RPMI7951 (cell line): ENCODE results near the gene CASKIN2. TPM values are rescaled to one million over a fixed set of nuclear protein-coding genes. Genes with fewer than 3 reads are reported as not detected.
A peak's percentile ranks its signal among the peaks of the same experiment; 100 is the strongest.

ENCODE experiments used
- DNase-seq: peaks from one replicate; pipeline ENCODE4 v3.0.0-alpha.2; 2012; ENCODE audit warnings: low read depth
- total RNA-seq: library from RNA; depleted of rRNA; stranded (reverse); fragments of >200 nt; shearing (Covaris generic); gene quantifications from 2 replicates; pipeline ENCODE4 v1.2.3, GENCODE V29; 2014; rRNA removed

CASKIN2 gene, protein sequence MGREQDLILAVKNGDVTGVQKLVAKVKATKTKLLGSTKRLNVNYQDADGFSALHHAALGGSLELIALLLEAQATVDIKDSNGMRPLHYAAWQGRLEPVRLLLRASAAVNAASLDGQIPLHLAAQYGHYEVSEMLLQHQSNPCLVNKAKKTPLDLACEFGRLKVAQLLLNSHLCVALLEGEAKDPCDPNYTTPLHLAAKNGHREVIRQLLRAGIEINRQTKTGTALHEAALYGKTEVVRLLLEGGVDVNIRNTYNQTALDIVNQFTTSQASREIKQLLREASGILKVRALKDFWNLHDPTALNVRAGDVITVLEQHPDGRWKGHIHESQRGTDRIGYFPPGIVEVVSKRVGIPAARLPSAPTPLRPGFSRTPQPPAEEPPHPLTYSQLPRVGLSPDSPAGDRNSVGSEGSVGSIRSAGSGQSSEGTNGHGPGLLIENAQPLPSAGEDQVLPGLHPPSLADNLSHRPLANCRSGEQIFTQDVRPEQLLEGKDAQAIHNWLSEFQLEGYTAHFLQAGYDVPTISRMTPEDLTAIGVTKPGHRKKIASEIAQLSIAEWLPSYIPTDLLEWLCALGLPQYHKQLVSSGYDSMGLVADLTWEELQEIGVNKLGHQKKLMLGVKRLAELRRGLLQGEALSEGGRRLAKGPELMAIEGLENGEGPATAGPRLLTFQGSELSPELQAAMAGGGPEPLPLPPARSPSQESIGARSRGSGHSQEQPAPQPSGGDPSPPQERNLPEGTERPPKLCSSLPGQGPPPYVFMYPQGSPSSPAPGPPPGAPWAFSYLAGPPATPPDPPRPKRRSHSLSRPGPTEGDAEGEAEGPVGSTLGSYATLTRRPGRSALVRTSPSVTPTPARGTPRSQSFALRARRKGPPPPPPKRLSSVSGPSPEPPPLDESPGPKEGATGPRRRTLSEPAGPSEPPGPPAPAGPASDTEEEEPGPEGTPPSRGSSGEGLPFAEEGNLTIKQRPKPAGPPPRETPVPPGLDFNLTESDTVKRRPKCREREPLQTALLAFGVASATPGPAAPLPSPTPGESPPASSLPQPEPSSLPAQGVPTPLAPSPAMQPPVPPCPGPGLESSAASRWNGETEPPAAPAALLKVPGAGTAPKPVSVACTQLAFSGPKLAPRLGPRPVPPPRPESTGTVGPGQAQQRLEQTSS (N-terminal part only)
- total RNA-seq: 4.2 and 5.5 TPM in 2 replicates

- peak; percentile 81 for DNase-seq
Measured at GRCh38 chr17:75515496-75516254, at the start of gene CASKIN2. TSS of gene CASKIN2 (minus strand) at chr17:75515537. CDS start at chr17:75513804, 1,733 bp downstream.

DNA sequence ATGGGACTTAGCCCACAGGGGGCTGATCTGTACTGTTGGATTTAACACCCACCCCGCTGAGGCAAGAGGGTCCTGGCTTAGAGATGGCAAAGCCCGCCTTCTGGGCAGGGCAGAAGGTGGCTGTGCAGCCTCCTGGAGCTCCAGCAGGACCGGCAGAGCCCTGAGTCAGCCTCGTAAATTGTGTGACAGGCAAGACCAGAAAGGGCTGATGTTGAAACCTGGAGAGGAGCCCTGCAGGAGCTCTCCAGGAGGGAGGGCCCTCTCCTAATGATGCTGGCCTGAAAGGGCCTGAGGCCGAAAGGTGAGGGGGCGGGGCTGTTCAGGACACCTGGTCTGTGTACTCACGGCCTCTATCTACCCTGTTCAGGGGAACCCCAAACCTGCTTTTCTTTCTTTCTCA is 49.7 kb upstream of the CASKIN2 start:
- peak; percentile 54 for DNase-seq

DNA sequence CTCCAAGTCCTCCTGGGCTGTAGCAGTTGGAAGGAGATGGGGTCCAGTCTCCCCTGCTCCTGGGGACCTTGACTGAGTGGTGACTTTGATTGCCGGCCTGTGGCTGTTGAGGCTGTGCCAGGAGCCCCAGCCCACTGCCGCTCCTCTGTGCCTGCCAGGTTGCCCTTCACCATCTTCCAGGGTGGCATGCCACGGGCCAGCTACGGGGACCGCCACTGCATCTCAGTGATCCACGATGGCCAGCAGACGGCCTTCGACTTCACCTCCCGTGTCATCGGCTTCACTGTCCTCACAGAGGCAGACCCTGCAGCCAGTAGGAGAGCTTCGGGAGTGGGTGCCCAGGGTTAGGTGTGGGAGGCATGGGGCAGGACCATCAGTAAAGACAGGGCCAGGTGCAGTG is 48.9 kb upstream of the CASKIN2 start:
- DNase-seq: no peak

GRCh38 chr17:75563063-75563758 is 47.9 kb upstream of the CASKIN2 start:
- no peak for DNase-seq

- DNase-seq: peak; percentile 91
Measured at GRCh38 chr17:75561927-75562603, 46.7 kb upstream of the CASKIN2 start.

DNA sequence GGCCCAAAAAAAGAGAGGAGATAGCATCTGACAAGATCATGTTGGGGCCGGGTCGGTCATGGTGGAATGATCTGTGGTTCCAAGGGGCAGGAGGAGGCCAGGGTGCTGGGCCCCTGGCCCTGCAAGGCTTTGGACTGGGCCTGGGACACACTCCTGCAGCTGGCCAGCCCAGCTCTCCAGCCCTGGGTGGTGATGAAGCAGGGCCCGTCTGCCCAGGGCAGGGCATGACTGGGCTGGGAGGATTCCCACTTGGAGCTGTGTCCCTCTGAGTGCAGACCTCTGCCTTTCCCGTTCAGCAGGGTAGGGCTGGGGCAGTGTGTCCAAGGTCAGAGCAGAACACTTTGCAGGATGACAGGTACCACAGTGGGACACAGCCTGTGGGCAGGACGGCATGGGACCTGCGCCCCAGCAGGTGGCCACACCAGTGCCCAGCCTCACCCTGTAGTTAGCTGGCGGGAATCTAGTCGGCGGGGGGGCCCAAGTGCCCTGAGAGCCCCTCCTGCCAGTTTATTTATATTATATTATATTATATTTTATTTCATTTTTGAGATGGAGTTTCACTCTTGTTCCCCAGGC is 44.7 kb upstream of the CASKIN2 start:
- DNase-seq: no peak

DNA sequence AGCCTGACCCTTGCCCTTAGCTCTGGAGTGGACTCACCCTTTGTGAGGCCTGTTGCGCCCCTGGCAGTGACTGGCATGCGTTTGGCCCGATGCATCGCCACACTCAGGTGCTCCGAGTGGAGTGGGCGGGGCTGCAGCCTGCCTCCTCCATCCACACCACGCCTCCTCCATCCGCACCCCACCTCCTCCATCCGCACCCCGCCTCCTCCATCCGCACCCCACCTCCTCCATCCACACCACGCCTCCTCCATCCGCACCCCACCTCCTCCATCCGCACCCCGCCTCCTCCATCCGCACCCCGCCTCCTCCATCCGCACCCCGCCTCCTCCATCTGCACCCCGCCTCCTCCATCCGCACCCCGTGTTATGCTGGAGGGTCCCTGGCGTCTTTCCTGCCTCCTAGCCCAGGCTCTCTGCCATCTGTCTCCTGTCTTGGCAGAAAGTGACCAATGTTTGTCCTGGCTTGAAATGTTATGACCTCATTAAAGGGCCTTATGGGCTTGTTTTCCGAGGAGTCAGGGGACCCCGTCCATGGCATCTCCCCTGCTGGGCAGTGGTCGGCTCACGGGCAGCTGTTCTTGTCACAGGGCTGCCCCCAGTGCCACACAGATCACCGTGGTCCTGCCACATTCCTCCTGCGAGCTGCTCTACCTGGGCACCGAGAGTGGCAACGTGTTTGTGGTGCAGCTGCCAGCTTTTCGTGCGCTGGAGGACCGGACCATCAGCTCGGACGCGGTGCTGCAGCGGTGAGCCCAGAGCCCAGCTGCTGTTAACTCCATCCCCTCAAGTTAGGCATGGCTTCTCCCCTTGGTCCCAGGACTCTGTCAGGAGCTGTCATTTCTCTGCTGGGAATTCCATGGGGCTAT is 43.6 kb upstream of the CASKIN2 start:
- DNase-seq: no peak

DNA sequence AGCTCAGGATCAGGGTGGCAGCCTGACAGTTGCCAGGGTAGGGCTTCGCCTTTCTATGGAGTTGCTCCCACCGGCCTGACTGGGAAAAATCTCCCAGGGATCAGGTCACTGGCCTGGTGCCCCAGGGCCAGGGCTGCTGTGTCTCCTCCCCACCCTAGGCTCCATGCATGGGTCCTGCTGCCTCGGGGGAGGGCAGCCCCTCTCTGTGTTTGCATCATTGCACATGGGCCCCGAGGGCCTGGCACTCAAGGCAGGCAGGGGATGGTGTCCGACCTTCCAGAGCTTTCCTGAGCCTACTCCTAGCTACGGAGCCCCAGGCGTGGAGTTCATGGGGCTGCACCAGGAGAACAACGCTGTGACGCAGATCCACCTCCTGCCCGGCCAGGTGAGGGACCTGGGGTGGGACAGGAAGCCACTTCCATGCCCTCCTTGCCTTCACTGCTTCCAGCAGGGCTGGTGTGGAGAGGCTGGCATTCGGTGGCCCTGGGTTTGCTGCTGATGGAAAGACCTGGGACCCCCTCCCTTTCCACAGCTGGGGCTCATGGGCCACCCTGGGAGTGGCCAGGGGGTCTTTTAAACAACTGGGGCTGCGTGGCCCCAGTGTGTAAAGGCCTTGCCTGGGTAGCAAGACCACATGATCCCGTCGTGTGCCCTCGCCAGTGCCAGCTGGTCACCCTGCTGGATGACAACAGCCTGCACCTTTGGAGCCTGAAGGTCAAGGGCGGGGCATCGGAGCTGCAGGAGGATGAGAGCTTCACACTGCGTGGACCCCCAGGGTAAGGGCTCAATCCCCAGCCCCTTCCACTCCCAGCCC is 42.7 kb upstream of the CASKIN2 start:
- DNase-seq: no peak

DNA sequence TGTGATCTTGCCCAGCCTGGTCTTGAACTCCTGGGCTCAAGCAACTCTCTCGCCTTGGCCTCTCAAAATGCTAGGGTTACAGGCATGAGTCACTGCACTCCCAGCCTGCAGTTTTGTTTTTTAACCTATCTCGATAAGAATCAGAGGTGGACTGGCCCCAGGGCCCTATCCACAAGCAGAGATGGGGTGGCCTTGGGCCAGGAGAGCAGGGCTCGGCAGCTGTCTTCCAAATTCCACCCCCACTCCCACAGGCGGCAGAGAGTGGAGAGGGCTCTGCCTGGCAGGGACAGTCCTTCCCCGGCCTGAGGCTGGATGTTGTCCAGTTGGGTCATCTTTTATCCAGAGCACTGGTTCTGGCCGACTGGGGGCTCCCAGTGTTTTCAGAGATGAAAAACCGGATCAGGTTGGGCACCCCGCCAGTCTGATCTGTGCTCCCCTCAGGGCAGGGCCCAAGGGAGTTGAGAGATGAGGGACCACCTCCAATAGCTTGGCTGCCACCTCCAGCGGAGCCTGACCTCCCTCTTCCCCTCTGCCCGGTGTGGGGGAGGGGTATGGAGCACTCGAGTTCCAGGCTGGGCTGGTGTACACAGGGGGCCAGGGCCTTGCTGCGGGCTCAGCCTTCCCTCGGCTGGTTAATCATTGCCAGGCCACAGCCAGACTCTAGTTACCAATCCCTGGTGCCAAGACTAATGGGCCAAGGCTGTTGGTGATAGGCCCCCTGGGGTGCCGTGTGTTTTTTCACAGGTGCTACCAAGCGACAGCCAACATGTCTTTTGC is 41.9 kb upstream of the CASKIN2 start:
- peak; percentile 95 for DNase-seq

- no peak for DNase-seq
Measured at GRCh38 chr17:75555679-75556153, 40.4 kb upstream of the CASKIN2 start.

GRCh38 chr17:75553295-75554110 is 38.2 kb upstream of the CASKIN2 start:
- no peak for DNase-seq

- peak; percentile 18 for DNase-seq
Measured at GRCh38 chr17:75552425-75553294, 37.3 kb upstream of the CASKIN2 start.

DNA sequence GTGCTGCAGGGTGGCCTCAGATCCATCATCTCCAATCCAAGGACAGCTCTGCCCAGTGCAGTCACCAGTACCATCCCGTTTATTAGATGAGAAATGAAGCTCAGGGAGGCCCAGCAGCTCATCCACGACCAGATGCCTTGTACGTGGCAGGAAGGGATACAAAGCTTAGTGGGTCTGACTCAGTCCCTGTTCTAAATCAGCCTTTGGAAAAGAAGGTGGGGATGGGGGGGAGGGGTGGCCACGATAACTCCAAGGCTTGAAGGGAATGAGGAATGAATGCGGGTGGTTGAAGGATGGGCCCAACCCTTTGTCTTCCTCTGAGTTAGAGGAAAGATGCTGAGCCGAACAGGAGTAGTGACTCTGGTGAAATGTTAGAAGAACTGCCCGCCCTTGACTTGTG is 35.9 kb upstream of the CASKIN2 start:
- no peak for DNase-seq

GRCh38 chr17:75550139-75550465 is 34.8 kb upstream of the CASKIN2 start:
- DNase-seq: no peak
